CD4-positive, CD25-positive, alpha-beta regulatory T cell (primary cell): ENCODE measurements around the gene SPRR1B. TPM values are rescaled to one million over a fixed set of nuclear protein-coding genes. Genes with fewer than 3 reads are reported as not detected.

Experiments used
- ATAC-seq, 2 donors: fragments of 150-1000 bp; cut with Tn5 transposase; one replicate each; pipeline ENCODE4 v1.10.0; 2021; ENCODE audit warnings: low read depth in 2 of 2, moderate number of reproducible peaks in 2 of 2, moderate library complexity in 1 of 2
- DNase-seq, 3 donors: peaks; one replicate each; pipeline versions ENCODE4 v3.0.0 to v3.0.0-alpha.2; 2012 to 2022; ENCODE audit warnings: mixed read lengths in 1 of 3
- H3K27ac ChIP-seq: one replicate; pipeline ENCODE4 v1.7.0; 2013; ENCODE audit warnings: mild to moderate bottlenecking, low read length; ENCODE audit not compliant: insufficient read depth, poor library complexity, severe bottlenecking
- H3K27me3 ChIP-seq: one replicate; pipeline ENCODE4 v1.7.0; 2013; ENCODE audit warnings: low read length; ENCODE audit not compliant: control insufficient read depth, insufficient read depth
- H3K36me3 ChIP-seq: one replicate; pipeline ENCODE4 v1.7.0; 2013; ENCODE audit warnings: mild to moderate bottlenecking, low read length, moderate library complexity; ENCODE audit not compliant: control insufficient read depth, insufficient read depth
- H3K4me1 ChIP-seq: 2 replicates; pipeline ENCODE4 v1.7.0; 2013; ENCODE audit warnings: mild to moderate bottlenecking, low read length; ENCODE audit not compliant: insufficient read depth, control insufficient read depth, poor library complexity, severe bottlenecking
- H3K4me3 ChIP-seq: one replicate; pipeline ENCODE4 v1.7.0; 2013; ENCODE audit warnings: low read depth, mild to moderate bottlenecking, low read length, moderate library complexity
- H3K9me3 ChIP-seq, 2 experiments: 1 replicate in 1 of 2; 2 replicates in 1 of 2; pipeline ENCODE4 v1.7.0; 2013; ENCODE audit warnings: low read length in 2 of 2, mild to moderate bottlenecking in 1 of 2, moderate library complexity in 1 of 2; ENCODE audit not compliant: control insufficient read depth in 2 of 2
- H3K27ac Mint-ChIP-seq, 3 donors: one replicate each; pipeline ENCODE4 v1.8.0; 2020 to 2022; ENCODE audit warnings: mild to moderate bottlenecking in 3 of 3, mixed read lengths in 3 of 3, moderate library complexity in 2 of 3
- H3K27me3 Mint-ChIP-seq: one replicate; pipeline ENCODE4 v1.8.0; 2022; ENCODE audit warnings: mild to moderate bottlenecking, mixed read lengths
- H3K36me3 Mint-ChIP-seq: one replicate; pipeline ENCODE4 v1.8.0; 2020; ENCODE audit warnings: mixed read lengths
- H3K4me1 Mint-ChIP-seq, 4 donors: one replicate each; pipeline ENCODE4 v1.8.0; 2020 to 2022; ENCODE audit warnings: mixed read lengths in 4 of 4, mild to moderate bottlenecking in 1 of 4
- H3K4me3 Mint-ChIP-seq, 4 donors: one replicate each; pipeline ENCODE4 v1.8.0; 2020 to 2022; ENCODE audit warnings: mild to moderate bottlenecking in 4 of 4, mixed read lengths in 4 of 4, moderate library complexity in 3 of 4
- H3K9me3 Mint-ChIP-seq, 7 donors: one replicate each; pipeline ENCODE4 v1.8.0; 2020 to 2022; ENCODE audit warnings: mixed read lengths in 7 of 7, mild to moderate bottlenecking in 3 of 7, moderate library complexity in 2 of 7
- polyA plus RNA-seq, 4 donors: library from polyadenylated mRNA; unstranded; fragments of 300-500 nt; fragmentation: Illumina TruSeq; gene quantifications; one replicate each; pipeline ENCODE4 v1.2.3, GENCODE V29; 2021
- total RNA-seq: library from RNA; stranded (reverse); gene quantifications from one replicate; pipeline ENCODE4 v1.2.3, GENCODE V29; 2022

Gene SPRR1B
- total and polyA plus RNA-seq, 5 donors from 2014 or later, result not detected

DNA sequence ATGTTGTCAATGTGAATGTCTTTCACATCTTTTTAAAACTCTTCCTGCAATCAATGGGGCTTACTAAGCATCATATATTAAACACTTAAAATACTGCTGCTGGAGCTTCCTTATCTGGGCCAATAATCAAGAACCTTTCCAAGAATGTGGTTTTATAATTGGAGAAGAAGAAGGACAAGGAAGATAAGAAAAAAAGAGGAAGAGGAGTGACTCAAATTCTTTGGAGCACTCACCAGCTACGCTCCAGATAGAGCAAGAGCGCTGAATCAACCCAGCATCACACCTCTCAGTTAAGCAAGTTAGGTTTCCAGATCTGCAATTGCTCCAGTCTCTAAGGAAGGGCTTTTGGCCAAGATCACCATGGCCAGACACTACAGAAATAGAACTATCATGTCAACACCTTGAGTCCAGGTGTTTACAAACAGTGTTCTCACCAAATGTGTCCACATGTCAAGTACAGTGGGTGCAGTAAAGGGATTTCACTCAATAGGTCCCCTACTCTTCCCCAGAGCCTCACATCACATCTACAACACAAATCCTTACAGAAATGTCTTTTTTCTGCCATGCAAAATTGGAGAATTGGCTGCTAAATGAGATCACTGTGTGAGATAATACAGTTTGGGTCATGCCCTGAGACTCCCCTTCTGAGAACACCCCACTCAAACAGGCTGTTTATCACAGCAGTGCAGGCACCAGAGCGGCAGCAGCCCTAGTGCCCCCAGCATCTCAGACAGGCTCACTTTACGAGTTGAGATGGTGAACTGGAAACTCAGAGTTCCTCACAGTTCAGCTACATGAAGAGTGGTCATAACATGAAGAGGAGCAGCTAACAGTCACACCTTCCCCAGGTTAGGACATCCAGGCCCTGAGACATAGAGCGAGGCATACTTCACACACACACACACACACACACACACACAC, 42.1 kb downstream of the SPRR1B start:
- no peak overlapping the region for H3K27ac Mint-ChIP-seq
- peaks cover 0 to 7% (median 0%) of the 10 kb centered on the region in 7 donors for H3K9me3 Mint-ChIP-seq
- no peaks in the 10 kb centered on the region for H3K9me3 ChIP-seq
- H3K4me3 Mint-ChIP-seq, result no peak overlapping the region
- H3K4me1 Mint-ChIP-seq, result no peaks in the 10 kb centered on the region
- H3K4me3 ChIP-seq, result no peak overlapping the region
- no peaks in the 10 kb centered on the region for H3K4me1 ChIP-seq
- DNase-seq, result no peak
- no peaks in the 10 kb centered on the region for H3K36me3 Mint-ChIP-seq
- peaks cover 1% of the 10 kb centered on the region for H3K27me3 ChIP-seq
- no peak for ATAC-seq
- H3K27me3 Mint-ChIP-seq, result peaks cover 4% of the 10 kb centered on the region
- no peak overlapping the region for H3K27ac ChIP-seq
- H3K36me3 ChIP-seq, result no peaks in the 10 kb centered on the region

GRCh38 chr1:153081736-153082135, 50.7 kb downstream of the SPRR1B start:
- Histone ChIP-seq H3K9me3 (no peaks in the 10 kb centered on the region), H3K27ac (no peak overlapping the region), H3K27me3 (no peaks in the 10 kb centered on the region), H3K4me1 (no peaks in the 10 kb centered on the region), H3K4me3 (no peak overlapping the region), H3K36me3 (no peaks in the 10 kb centered on the region)
- Mint-ChIP-seq H3K36me3 (no peaks in the 10 kb centered on the region), H3K27ac (no peak overlapping the region), H3K9me3 (peaks cover 0 to 12% (median 5%) of the 10 kb centered on the region in 7 donors), H3K4me1 (no peaks in the 10 kb centered on the region), H3K4me3 (no peak overlapping the region), H3K27me3 (peaks cover 16% of the 10 kb centered on the region)
- no peak for ATAC-seq
- no peak for DNase-seq

Other genes starting within 250 kb of the SPRR1B start
- gene LCE1E, start 244.9 kb upstream of the SPRR1B start, total RNA-seq, result not detected
- not detected for gene LCE1E, start 244.9 kb upstream of the SPRR1B start, polyA plus RNA-seq
- gene LCE1D, start 234.5 kb upstream of the SPRR1B start, total RNA-seq, result not detected
- gene LCE1D, start 234.5 kb upstream of the SPRR1B start, polyA plus RNA-seq, result not detected
- gene LCE1C, start 224.6 kb upstream of the SPRR1B start, total RNA-seq, result not detected
- not detected for gene LCE1C, start 224.6 kb upstream of the SPRR1B start, polyA plus RNA-seq
- gene LCE1B, start 219.2 kb upstream of the SPRR1B start, total RNA-seq, result not detected
- not detected for gene LCE1B, start 219.2 kb upstream of the SPRR1B start, polyA plus RNA-seq
- not detected for gene LCE1A, start 203.7 kb upstream of the SPRR1B start, total RNA-seq
- gene LCE1A, start 203.7 kb upstream of the SPRR1B start, polyA plus RNA-seq, result not detected
- not detected for gene LCE6A, start 188.3 kb upstream of the SPRR1B start, total RNA-seq
- not detected for gene LCE6A, start 188.3 kb upstream of the SPRR1B start, polyA plus RNA-seq
- not detected for gene LCE7A, start 171.2 kb upstream of the SPRR1B start, total RNA-seq
- not detected for gene LCE7A, start 171.2 kb upstream of the SPRR1B start, polyA plus RNA-seq
- gene SMCP, start 152.9 kb upstream of the SPRR1B start, total RNA-seq, result not detected
- gene SMCP, start 152.9 kb upstream of the SPRR1B start, polyA plus RNA-seq, result not detected
- gene IVL, start 122.7 kb upstream of the SPRR1B start, total RNA-seq, result not detected
- gene IVL, start 122.7 kb upstream of the SPRR1B start, polyA plus RNA-seq, result not detected
- not detected for gene SPRR5, start 84.0 kb upstream of the SPRR1B start, total RNA-seq
- gene SPRR5, start 84.0 kb upstream of the SPRR1B start, polyA plus RNA-seq, result not detected
- not detected for gene SPRR4, start 60.6 kb upstream of the SPRR1B start, total RNA-seq
- not detected for gene SPRR4, start 60.6 kb upstream of the SPRR1B start, polyA plus RNA-seq
- not detected for gene SPRR1A, start 47.1 kb upstream of the SPRR1B start, total RNA-seq
- gene SPRR1A, start 47.1 kb upstream of the SPRR1B start, polyA plus RNA-seq, result not detected
- not detected for gene SPRR3, start 29.5 kb upstream of the SPRR1B start, total RNA-seq
- gene SPRR3, start 29.5 kb upstream of the SPRR1B start, polyA plus RNA-seq, result not detected
- gene SPRR2D, start 9.9 kb downstream of the SPRR1B start, total RNA-seq, result not detected
- gene SPRR2D, start 9.9 kb downstream of the SPRR1B start, polyA plus RNA-seq, result not detected
- not detected for gene SPRR2A, start 26.3 kb downstream of the SPRR1B start, total RNA-seq
- not detected for gene SPRR2A, start 26.3 kb downstream of the SPRR1B start, polyA plus RNA-seq
- not detected for gene SPRR2B, start 40.4 kb downstream of the SPRR1B start, total RNA-seq
- gene SPRR2B, start 40.4 kb downstream of the SPRR1B start, polyA plus RNA-seq, result not detected
- not detected for gene SPRR2E, start 63.3 kb downstream of the SPRR1B start, total RNA-seq
- gene SPRR2E, start 63.3 kb downstream of the SPRR1B start, polyA plus RNA-seq, result not detected
- not detected for gene SPRR2F, start 82.3 kb downstream of the SPRR1B start, total RNA-seq
- not detected for gene SPRR2F, start 82.3 kb downstream of the SPRR1B start, polyA plus RNA-seq
- gene SPRR2G, start 119.7 kb downstream of the SPRR1B start, total RNA-seq, result not detected
- not detected for gene SPRR2G, start 119.7 kb downstream of the SPRR1B start, polyA plus RNA-seq
- gene LELP1, start 172.2 kb downstream of the SPRR1B start, total RNA-seq, result not detected
- gene LELP1, start 172.2 kb downstream of the SPRR1B start, polyA plus RNA-seq, result not detected
- not detected for gene PRR9, start 186.4 kb downstream of the SPRR1B start, total RNA-seq
- not detected for gene PRR9, start 186.4 kb downstream of the SPRR1B start, polyA plus RNA-seq
- not detected for gene LORICRIN, start 228.5 kb downstream of the SPRR1B start, total RNA-seq
- not detected for gene LORICRIN, start 228.5 kb downstream of the SPRR1B start, polyA plus RNA-seq